KMS-11 (cell line): ENCODE results near the gene GRIP1.
A peak's percentile ranks its signal among the peaks of the same experiment; 100 is the strongest.
"Not testable (repeated sequence)": the region's sequence is repeated elsewhere in the genome, so short reads cannot be mapped to it uniquely, and the experiment has no call there.

ENCODE experiments used
- H2AFZ ChIP-seq: fragments of 200-600 bp; sonication (generic); 2 replicates; pipeline ENCODE4 v1.6.1; 2016; ENCODE audit warnings: antibody characterized with exemption, mixed run types, low read depth
- H3K27ac ChIP-seq: fragments of 200-600 bp; sonication (generic); 2 replicates; pipeline ENCODE4 v1.6.1; 2016; ENCODE audit warnings: mild to moderate bottlenecking, mixed run types
- H3K27me3 ChIP-seq: fragments of 200-600 bp; sonication (generic); 2 replicates; pipeline ENCODE4 v1.6.1; 2017; ENCODE audit warnings: mild to moderate bottlenecking, low read depth, mixed run types, moderate library complexity; ENCODE audit not compliant: insufficient read depth
- H3K36me3 ChIP-seq: fragments of 200-600 bp; sonication (generic); 2 replicates; pipeline ENCODE4 v1.6.1; 2017; ENCODE audit warnings: mild to moderate bottlenecking, mixed run types; ENCODE audit not compliant: insufficient read depth
- H3K4me1 ChIP-seq: fragments of 200-600 bp; sonication (generic); 2 replicates; pipeline ENCODE4 v1.6.1; 2016; ENCODE audit warnings: mild to moderate bottlenecking, low read depth, mixed run types; ENCODE audit not compliant: poor library complexity, severe bottlenecking
- H3K4me2 ChIP-seq: fragments of 200-600 bp; sonication (generic); 2 replicates; pipeline ENCODE4 v1.7.0; 2016; ENCODE audit warnings: mild to moderate bottlenecking, mixed run types
- H3K4me3 ChIP-seq: fragments of 200-600 bp; sonication (generic); IDR thresholded peaks from 2 replicates; pipeline ENCODE4 v1.6.1; 2017; ENCODE audit warnings: low read depth, low read length, mixed read lengths; ENCODE audit not compliant: insufficient read depth
- H3K79me2 ChIP-seq: fragments of 200-600 bp; sonication (generic); 2 replicates; pipeline ENCODE4 v1.6.1; 2016; ENCODE audit warnings: low read depth, mixed run types; ENCODE audit not compliant: insufficient read depth
- H3K9ac ChIP-seq: fragments of 200-600 bp; sonication (generic); 2 replicates; pipeline ENCODE4 v1.6.1; 2016; ENCODE audit warnings: mild to moderate bottlenecking, mixed run types
- H4K20me1 ChIP-seq: fragments of 200-600 bp; sonication (generic); 2 replicates; pipeline ENCODE4 v1.6.1; 2016; ENCODE audit warnings: mild to moderate bottlenecking, mixed run types; ENCODE audit not compliant: insufficient read depth
- TF ChIP-seq, protein P1 (sequence below): fragments of 200-600 bp; sonication (generic); conservative IDR thresholded peaks from 2 replicates; pipeline ENCODE4 v1.6.1; 2017; ENCODE audit warnings: low read depth, mild to moderate bottlenecking, antibody characterized with exemption, low read length, moderate library complexity, mixed read lengths

Gene GRIP1

DNA sequence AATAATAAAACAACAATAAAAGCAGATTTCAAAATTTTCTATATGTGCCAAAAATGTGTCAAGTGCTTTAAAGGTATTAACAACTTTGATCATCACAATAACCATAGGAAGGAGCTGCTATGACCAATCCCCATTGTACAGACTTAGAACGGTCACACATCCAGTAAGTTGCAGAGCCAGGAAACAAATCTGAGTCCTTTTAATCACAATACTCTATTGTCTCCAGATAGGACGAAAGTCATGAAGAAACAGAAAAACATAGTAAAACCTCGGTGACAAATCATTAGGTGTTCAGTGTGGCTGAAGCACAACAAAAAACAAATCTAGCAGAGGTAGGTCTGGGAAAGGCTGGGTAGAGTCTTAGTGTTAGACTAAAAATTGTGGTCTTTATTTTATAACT lies 178.8 kb downstream of the GRIP1 start:
- H2AFZ ChIP-seq: no peak overlapping the region
- H3K79me2 ChIP-seq: no peaks in the 10 kb centered on the region
- no peaks in the 10 kb centered on the region for H3K36me3 ChIP-seq
- H4K20me1 ChIP-seq: no peaks in the 10 kb centered on the region
- peak overlapping the region; percentile 19; the same call in 1 of the 2 replicates for H3K4me2 ChIP-seq
- TF ChIP-seq, protein P1, sequence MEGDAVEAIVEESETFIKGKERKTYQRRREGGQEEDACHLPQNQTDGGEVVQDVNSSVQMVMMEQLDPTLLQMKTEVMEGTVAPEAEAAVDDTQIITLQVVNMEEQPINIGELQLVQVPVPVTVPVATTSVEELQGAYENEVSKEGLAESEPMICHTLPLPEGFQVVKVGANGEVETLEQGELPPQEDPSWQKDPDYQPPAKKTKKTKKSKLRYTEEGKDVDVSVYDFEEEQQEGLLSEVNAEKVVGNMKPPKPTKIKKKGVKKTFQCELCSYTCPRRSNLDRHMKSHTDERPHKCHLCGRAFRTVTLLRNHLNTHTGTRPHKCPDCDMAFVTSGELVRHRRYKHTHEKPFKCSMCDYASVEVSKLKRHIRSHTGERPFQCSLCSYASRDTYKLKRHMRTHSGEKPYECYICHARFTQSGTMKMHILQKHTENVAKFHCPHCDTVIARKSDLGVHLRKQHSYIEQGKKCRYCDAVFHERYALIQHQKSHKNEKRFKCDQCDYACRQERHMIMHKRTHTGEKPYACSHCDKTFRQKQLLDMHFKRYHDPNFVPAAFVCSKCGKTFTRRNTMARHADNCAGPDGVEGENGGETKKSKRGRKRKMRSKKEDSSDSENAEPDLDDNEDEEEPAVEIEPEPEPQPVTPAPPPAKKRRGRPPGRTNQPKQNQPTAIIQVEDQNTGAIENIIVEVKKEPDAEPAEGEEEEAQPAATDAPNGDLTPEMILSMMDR: no peak
- H3K27me3 ChIP-seq: no peaks in the 10 kb centered on the region
- H3K4me1 ChIP-seq: peaks cover 19% of the 10 kb centered on the region
- 0 out of 2 replicates have a peak overlapping the region, but pooled peaks have one; percentile 4 for H3K27ac ChIP-seq
- no peak overlapping the region for H3K4me3 ChIP-seq
- no peak overlapping the region for H3K9ac ChIP-seq

DNA sequence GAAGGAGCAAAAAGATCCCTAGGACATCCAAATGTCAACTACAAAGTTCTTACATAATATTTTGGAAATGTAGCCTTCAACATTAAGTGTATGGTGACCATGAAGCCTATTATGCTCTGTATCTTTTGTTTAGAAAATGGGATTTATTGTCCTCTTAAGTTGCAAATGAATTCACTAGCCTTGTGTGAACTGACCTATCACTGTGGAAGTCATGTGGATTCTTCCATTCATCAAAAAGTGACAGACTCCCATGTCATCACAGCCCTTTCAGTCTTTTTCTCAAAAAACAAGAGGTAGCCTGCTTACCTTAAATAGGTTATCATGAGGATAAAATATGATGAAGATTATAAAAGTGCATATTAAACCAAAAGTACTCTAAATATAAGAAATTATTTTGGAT lies 179.9 kb downstream of the GRIP1 start:
- Histone ChIP-seq H3K27ac (no peak overlapping the region), H4K20me1 (no peaks in the 10 kb centered on the region), H2AFZ (no peak overlapping the region), H3K79me2 (no peaks in the 10 kb centered on the region), H3K36me3 (no peaks in the 10 kb centered on the region), H3K9ac (no peak overlapping the region), H3K4me2 (no peak overlapping the region), H3K4me1 (peaks cover 19% of the 10 kb centered on the region), H3K27me3 (no peaks in the 10 kb centered on the region), H3K4me3 (no peak overlapping the region)
- TF ChIP-seq, protein P1: no peak

DNA sequence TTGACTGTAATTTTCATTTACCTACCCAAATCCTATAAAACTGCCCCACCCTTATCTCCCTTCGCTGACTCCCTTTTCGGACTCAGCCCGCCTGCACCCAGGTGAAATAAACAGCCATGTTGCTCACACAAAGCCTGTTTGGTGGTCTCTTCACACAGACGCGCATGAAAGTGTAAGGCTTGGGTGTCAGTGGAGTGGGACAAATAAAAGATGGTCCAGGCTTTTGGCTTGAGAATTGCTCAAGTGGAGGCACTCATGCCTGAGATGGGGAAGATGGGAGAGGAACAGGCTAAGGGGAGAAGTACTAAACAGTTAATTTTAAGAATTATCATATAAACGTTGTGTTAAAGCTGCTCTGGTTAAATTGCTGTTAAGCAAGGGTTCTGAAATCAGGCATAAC lies 180.8 kb downstream of the GRIP1 start:
- not testable (repeated sequence) for H3K79me2 ChIP-seq, H3K27me3 ChIP-seq
- H3K4me1 ChIP-seq: peaks cover 19% of the 10 kb centered on the region

DNA sequence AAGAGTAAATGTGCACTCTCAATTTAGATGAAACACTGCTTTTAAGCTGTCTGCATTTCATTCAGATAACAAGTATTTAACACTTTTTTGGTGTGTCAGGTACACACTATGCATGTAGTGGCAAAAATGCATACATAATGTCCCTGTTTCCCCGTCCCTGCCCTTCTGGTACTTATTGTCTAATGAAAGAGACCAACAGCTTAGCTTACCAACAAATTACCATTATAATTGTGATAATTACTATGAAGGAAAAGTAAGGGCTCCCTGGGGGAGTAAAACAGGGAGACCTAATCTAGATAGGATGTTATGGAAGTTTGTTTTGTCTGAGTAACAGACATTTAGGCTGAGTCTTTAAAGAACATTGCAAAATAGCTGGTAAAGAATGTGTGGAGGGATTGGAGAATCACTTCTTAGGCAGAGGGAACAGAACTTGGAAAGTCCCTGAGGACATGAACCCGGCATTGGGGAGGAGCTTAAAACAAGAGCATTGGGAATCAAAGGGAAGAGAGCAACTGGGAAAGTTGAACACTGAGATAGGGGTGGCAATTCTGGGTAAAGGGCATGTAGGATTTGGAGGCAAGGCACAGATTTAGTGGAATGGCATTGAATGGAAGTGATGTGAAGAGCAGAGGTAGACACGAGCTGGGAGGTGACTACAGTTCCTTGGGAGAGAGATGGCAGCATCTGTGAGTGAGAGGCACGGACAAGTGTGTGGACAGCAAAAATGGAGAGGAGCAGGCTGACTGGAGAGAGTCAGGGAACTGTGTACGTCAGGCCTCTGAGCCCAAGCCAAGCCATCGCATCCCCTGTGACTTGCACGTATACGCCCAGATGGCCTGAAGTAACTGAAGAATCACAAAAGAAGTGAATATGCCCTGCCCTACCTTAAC lies 181.6 kb downstream of the GRIP1 start:
- Histone ChIP-seq H3K4me3 (no peak overlapping the region), H2AFZ (no peak overlapping the region), H3K4me2 (no peak overlapping the region), H3K79me2 (no peaks in the 10 kb centered on the region), H3K27me3 (no peaks in the 10 kb centered on the region), H4K20me1 (no peaks in the 10 kb centered on the region), H3K9ac (no peak overlapping the region), H3K4me1 (peaks cover 19% of the 10 kb centered on the region), H3K27ac (no peak overlapping the region), H3K36me3 (no peaks in the 10 kb centered on the region)
- TF ChIP-seq, protein P1: no peak

More for the DNA sequence above, 180.8 kb downstream of the GRIP1 start:
- not testable (repeated sequence) for H3K36me3 ChIP-seq, H3K9ac ChIP-seq, H3K4me3 ChIP-seq, H3K4me2 ChIP-seq, H3K27ac ChIP-seq, H4K20me1 ChIP-seq, H2AFZ ChIP-seq

DNA sequence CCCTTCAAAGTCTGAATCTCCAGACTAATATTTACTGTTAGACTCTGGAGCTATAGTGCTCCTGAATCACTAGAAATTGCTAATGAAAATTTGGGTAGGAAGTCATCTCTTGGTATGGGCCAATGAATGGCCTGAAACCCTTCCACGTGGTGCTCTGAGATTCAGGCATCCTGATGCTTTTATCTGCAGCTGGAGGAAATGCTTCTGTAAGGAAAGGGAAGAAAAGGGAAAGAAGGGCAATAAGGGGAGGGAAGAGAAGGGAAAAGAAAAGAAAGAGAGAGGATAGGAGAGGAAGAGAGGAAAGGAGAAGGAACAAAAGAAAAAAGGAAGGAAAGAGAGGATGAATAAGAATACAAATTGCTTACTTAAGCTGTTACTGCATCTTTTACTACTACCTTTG lies 182.3 kb downstream of the GRIP1 start:
- Histone ChIP-seq H3K79me2 (no peaks in the 10 kb centered on the region), H3K27me3 (no peaks in the 10 kb centered on the region)

More for the DNA sequence above, 182.3 kb downstream of the GRIP1 start:
- Histone ChIP-seq H3K4me1 (peaks cover 16% of the 10 kb centered on the region), H3K4me3 (no peak overlapping the region), H2AFZ (no peak overlapping the region), H3K4me2 (no peak overlapping the region), H3K9ac (no peak overlapping the region), H4K20me1 (no peaks in the 10 kb centered on the region), H3K36me3 (no peaks in the 10 kb centered on the region), H3K27ac (no peak overlapping the region)
- TF ChIP-seq, protein P1: no peak
